IMR-90 (cell line): ENCODE data around the gene PRKN.

Experiments
- MAFK ChIP-seq: IDR thresholded peaks from 2 replicates; pipeline ENCODE4 v1.6.1; 2012; ENCODE audit warnings: low read depth, low read length, improper control_type of control experiment
- TF ChIP-seq, protein P1 (sequence below): conservative IDR thresholded peaks from 2 replicates; pipeline ENCODE4 v1.5.1; 2012; ENCODE audit warnings: mild to moderate bottlenecking, low read depth, low read length, improper control_type of control experiment
- TF ChIP-seq, protein P2 (sequence below): fragments of 150-350 bp; IDR thresholded peaks from 2 replicates; pipeline ENCODE4 v1.6.1; 2017; ENCODE audit warnings: mild to moderate bottlenecking, antibody characterized with exemption, low read length, low read depth

- TF ChIP-seq, protein P1, sequence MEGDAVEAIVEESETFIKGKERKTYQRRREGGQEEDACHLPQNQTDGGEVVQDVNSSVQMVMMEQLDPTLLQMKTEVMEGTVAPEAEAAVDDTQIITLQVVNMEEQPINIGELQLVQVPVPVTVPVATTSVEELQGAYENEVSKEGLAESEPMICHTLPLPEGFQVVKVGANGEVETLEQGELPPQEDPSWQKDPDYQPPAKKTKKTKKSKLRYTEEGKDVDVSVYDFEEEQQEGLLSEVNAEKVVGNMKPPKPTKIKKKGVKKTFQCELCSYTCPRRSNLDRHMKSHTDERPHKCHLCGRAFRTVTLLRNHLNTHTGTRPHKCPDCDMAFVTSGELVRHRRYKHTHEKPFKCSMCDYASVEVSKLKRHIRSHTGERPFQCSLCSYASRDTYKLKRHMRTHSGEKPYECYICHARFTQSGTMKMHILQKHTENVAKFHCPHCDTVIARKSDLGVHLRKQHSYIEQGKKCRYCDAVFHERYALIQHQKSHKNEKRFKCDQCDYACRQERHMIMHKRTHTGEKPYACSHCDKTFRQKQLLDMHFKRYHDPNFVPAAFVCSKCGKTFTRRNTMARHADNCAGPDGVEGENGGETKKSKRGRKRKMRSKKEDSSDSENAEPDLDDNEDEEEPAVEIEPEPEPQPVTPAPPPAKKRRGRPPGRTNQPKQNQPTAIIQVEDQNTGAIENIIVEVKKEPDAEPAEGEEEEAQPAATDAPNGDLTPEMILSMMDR, result no peak
- TF ChIP-seq MAFK, result no peak
- TF ChIP-seq, protein P2, sequence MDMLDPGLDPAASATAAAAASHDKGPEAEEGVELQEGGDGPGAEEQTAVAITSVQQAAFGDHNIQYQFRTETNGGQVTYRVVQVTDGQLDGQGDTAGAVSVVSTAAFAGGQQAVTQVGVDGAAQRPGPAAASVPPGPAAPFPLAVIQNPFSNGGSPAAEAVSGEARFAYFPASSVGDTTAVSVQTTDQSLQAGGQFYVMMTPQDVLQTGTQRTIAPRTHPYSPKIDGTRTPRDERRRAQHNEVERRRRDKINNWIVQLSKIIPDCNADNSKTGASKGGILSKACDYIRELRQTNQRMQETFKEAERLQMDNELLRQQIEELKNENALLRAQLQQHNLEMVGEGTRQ, result no peak
Observed at GRCh38 chr6:161919691-161920090, 807.9 kb downstream of the PRKN start.
